ENCODE results near the gene CITED2. TPM values are rescaled to one million over a fixed set of nuclear protein-coding genes. Genes with fewer than 3 reads are reported as not detected.

The CITED2 gene
- total RNA-seq, 1 experiment from 2014 or later: 54.2 TPM

- H3K79me2 ChIP-seq (ENCODE audit: low read length): no peaks in the 10 kb centered on the region
- H3K9me2 ChIP-seq (replicated peaks; ENCODE audit: low read length): no peaks in the 10 kb centered on the region
- intact Hi-C loops (cut with micrococcal nuclease): no loop called here
- no peaks in the 10 kb centered on the region for H3K27me3 ChIP-seq (ENCODE audit: low read length)
- no peak for TF ChIP-seq EZH2 (IDR thresholded peaks at IDR 0.05; ENCODE audit: low read length, unreplicated experiment)
- no peak for TF ChIP-seq EZH2phosphoT487 (IDR thresholded peaks at IDR 0.05; ENCODE audit: borderline replicate concordance, low read length)
- TF ChIP-seq CTCF (conservative IDR thresholded peaks at IDR 0.05; ENCODE audit: low read depth, low read length): no peak
- H3K4me3 ChIP-seq (ENCODE audit: low read length): no peak overlapping the region
- H2AFZ ChIP-seq (ENCODE audit: low read length): no peak overlapping the region
- ATAC-seq (no peak), DNase-seq (peak; percentile 9)
- ChIA-PET POLR2A (ENCODE audit: unreplicated experiment) (no interaction called here), CTCF (no interaction called here)
- no peaks in the 10 kb centered on the region for H3K9me3 ChIP-seq (ENCODE audit: low read length)
- no peak overlapping the region for H3K4me2 ChIP-seq (ENCODE audit: low read length)
- H3K4me1 ChIP-seq (ENCODE audit: insufficient read depth, low read length): peaks cover 11% of the 10 kb centered on the region
- no peaks in the 10 kb centered on the region for H4K20me1 ChIP-seq (ENCODE audit: low read length)
- no peak overlapping the region for H3K27ac ChIP-seq (ENCODE audit: low read length)
- no peaks in the 10 kb centered on the region for H3K36me3 ChIP-seq (ENCODE audit: low read depth, low read length)
- no TSS peak for BruUV-seq (replicated peaks)
- H3F3A ChIP-seq (ENCODE audit: low read length, unreplicated experiment): no peaks in the 10 kb centered on the region
- no peak overlapping the region for H3K9ac ChIP-seq (ENCODE audit: low read length)
These were observed 28.5 kb upstream of the CITED2 start for GRCh38 chr6:139402876-139403386.

DNA sequence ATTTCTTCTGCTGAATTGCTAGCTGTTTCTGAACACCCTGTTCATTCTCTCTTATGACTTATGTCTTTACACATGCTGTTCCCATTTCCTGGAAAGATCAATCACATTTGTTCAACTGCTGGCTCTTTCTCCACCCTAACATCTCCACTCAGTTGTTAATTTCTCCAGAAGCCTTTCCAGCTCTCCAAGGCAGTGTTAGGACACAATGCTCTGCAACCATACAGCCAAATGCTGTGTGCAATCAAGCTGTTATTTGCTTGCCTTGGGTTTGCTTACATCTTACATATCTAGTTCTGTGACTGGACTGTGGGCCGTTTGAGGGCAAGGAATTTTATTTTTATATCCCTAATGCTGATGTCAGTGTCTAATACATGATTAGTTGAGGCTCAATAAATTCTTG, 24.2 kb upstream of the CITED2 start:
- no peak for TF ChIP-seq EZH2 (IDR thresholded peaks at IDR 0.05; ENCODE audit: low read length, unreplicated experiment)
- TF ChIP-seq EZH2phosphoT487 (IDR thresholded peaks at IDR 0.05; ENCODE audit: borderline replicate concordance, low read length): no peak
- TF ChIP-seq CTCF (conservative IDR thresholded peaks at IDR 0.05; ENCODE audit: low read depth, low read length): no peak
- POLR2A ChIA-PET (ENCODE audit: unreplicated experiment): no interaction called here
- intact Hi-C loops (cut with micrococcal nuclease): no loop called here
- BruUV-seq (replicated peaks): no TSS peak
- no peaks in the 10 kb centered on the region for H4K20me1 ChIP-seq (ENCODE audit: low read length)
- no peak overlapping the region for H3K4me3 ChIP-seq (ENCODE audit: low read length)
- CTCF ChIA-PET: no interaction called here
- ATAC-seq (no peak), DNase-seq (no peak)
- no peaks in the 10 kb centered on the region for H3K27me3 ChIP-seq (ENCODE audit: low read length)
- H3K9ac ChIP-seq (ENCODE audit: low read length): no peak overlapping the region
- no peaks in the 10 kb centered on the region for H3K9me2 ChIP-seq (replicated peaks; ENCODE audit: low read length)
- no peaks in the 10 kb centered on the region for H3K4me1 ChIP-seq (ENCODE audit: insufficient read depth, low read length)
- H3K36me3 ChIP-seq (ENCODE audit: low read depth, low read length): no peaks in the 10 kb centered on the region
- no peaks in the 10 kb centered on the region for H3F3A ChIP-seq (ENCODE audit: low read length, unreplicated experiment)
- H3K27ac ChIP-seq (ENCODE audit: low read length): no peak overlapping the region
- no peaks in the 10 kb centered on the region for H3K9me3 ChIP-seq (ENCODE audit: low read length)
- H3K4me2 ChIP-seq (ENCODE audit: low read length): no peak overlapping the region
- no peak overlapping the region for H2AFZ ChIP-seq (ENCODE audit: low read length)
- no peaks in the 10 kb centered on the region for H3K79me2 ChIP-seq (ENCODE audit: low read length)

DNA sequence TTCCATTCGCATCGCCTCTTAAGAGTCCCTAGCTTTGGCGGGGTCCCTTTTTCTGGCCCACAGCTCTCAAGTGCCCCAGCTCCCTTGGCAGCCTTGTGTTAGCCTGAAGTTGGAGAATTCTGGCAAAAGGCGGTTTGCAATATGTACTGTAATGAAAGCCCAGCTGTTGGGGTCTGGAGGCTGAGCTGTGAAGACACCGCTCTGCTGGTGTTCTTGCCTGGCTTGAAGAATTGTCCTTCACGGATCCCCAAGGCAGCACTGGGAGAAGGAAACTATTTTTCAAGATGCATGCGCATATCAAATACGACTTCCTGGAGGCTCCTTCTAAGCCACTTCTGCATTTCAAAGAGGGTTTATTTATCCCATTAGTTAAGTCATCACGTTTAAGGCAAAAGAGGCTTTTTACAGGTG, 21.4 kb upstream of the CITED2 start:
- TF ChIP-seq CTCF (conservative IDR thresholded peaks at IDR 0.05; ENCODE audit: low read depth, low read length) (no peak), EZH2phosphoT487 (IDR thresholded peaks at IDR 0.05; ENCODE audit: borderline replicate concordance, low read length) (no peak), EZH2 (IDR thresholded peaks at IDR 0.05; ENCODE audit: low read length, unreplicated experiment) (no peak)
- H3K36me3 ChIP-seq (ENCODE audit: low read depth, low read length): no peaks in the 10 kb centered on the region
- H3K9me3 ChIP-seq (ENCODE audit: low read length): no peaks in the 10 kb centered on the region
- no peaks in the 10 kb centered on the region for H3K79me2 ChIP-seq (ENCODE audit: low read length)
- no peaks in the 10 kb centered on the region for H3F3A ChIP-seq (ENCODE audit: low read length, unreplicated experiment)
- no peaks in the 10 kb centered on the region for H3K27me3 ChIP-seq (ENCODE audit: low read length)
- H3K4me2 ChIP-seq (ENCODE audit: low read length): no peak overlapping the region
- H4K20me1 ChIP-seq (ENCODE audit: low read length): no peaks in the 10 kb centered on the region
- no peaks in the 10 kb centered on the region for H3K9me2 ChIP-seq (replicated peaks; ENCODE audit: low read length)
- no TSS peak for BruUV-seq (replicated peaks)
- H3K27ac ChIP-seq (ENCODE audit: low read length): no peak overlapping the region
- no peak overlapping the region for H2AFZ ChIP-seq (ENCODE audit: low read length)
- no peak overlapping the region for H3K4me3 ChIP-seq (ENCODE audit: low read length)
- H3K9ac ChIP-seq (ENCODE audit: low read length): no peak overlapping the region
- POLR2A ChIA-PET (ENCODE audit: unreplicated experiment): no interaction called here
- CTCF ChIA-PET: no interaction called here
- intact Hi-C loops (cut with micrococcal nuclease): no loop called here
- ATAC-seq (no peak), DNase-seq (no peak)
- no peaks in the 10 kb centered on the region for H3K4me1 ChIP-seq (ENCODE audit: insufficient read depth, low read length)

Data from PC-3 (cell line).